ENCODE measurements around the gene PAM.
"Not testable (repeated sequence)": the region's sequence is repeated elsewhere in the genome, so short reads cannot be mapped to it uniquely, and the experiment has no call there.

The PAM gene

GRCh38 chr5:102991802-102992201 is 236.7 kb downstream of the PAM start:
- no peak overlapping the region for H3K9ac ChIP-seq (ENCODE audit: low read length)
- no peaks in the 10 kb centered on the region for H3K4me1 ChIP-seq (ENCODE audit: insufficient read depth, low read length)
- H3K27ac ChIP-seq (ENCODE audit: low read depth, low read length), result no peak overlapping the region
- no peaks in the 10 kb centered on the region for H3K36me3 ChIP-seq (ENCODE audit: insufficient read depth, low read length)
- no peak overlapping the region for H3K4me3 ChIP-seq (ENCODE audit: low read depth in 1 of 2, low read length in 2 of 2)
- no peaks in the 10 kb centered on the region for H3K9me3 ChIP-seq (ENCODE audit: low read length)
- H3K27me3 ChIP-seq (ENCODE audit: control insufficient read depth in 1 of 2, insufficient read depth in 2 of 2, low read length in 2 of 2), result no peaks in the 10 kb centered on the region

GRCh38 chr5:102996011-102996575 is 241.0 kb downstream of the PAM start:
- Histone ChIP-seq H3K27me3 (ENCODE audit: control insufficient read depth in 1 of 2, insufficient read depth in 2 of 2, low read length in 2 of 2) (no peaks in the 10 kb centered on the region), H3K9ac (ENCODE audit: low read length) (no peak overlapping the region), H3K36me3 (ENCODE audit: insufficient read depth, low read length) (no peaks in the 10 kb centered on the region), H3K4me1 (ENCODE audit: insufficient read depth, low read length) (no peaks in the 10 kb centered on the region), H3K9me3 (ENCODE audit: low read length) (no peaks in the 10 kb centered on the region), H3K27ac (ENCODE audit: low read depth, low read length) (no peak overlapping the region), H3K4me3 (ENCODE audit: low read depth in 1 of 2, low read length in 2 of 2) (no peak overlapping the region)

GRCh38 chr5:102998224-102998623 is 243.1 kb downstream of the PAM start:
- Histone ChIP-seq H3K4me1 (ENCODE audit: insufficient read depth, low read length) (no peaks in the 10 kb centered on the region), H3K36me3 (ENCODE audit: insufficient read depth, low read length) (no peaks in the 10 kb centered on the region), H3K27ac (ENCODE audit: low read depth, low read length) (no peak overlapping the region), H3K9me3 (ENCODE audit: low read length) (no peaks in the 10 kb centered on the region), H3K27me3 (ENCODE audit: control insufficient read depth in 1 of 2, insufficient read depth in 2 of 2, low read length in 2 of 2) (no peaks in the 10 kb centered on the region), H3K4me3 (ENCODE audit: low read depth in 1 of 2, low read length in 2 of 2) (no peak overlapping the region), H3K9ac (ENCODE audit: low read length) (no peak overlapping the region)

- Histone ChIP-seq H3K9ac (ENCODE audit: low read length) (no peak overlapping the region), H3K4me1 (ENCODE audit: insufficient read depth, low read length) (no peaks in the 10 kb centered on the region), H3K36me3 (ENCODE audit: insufficient read depth, low read length) (no peaks in the 10 kb centered on the region), H3K9me3 (ENCODE audit: low read length) (no peaks in the 10 kb centered on the region), H3K4me3 (ENCODE audit: low read depth in 1 of 2, low read length in 2 of 2) (no peak overlapping the region), H3K27me3 (ENCODE audit: control insufficient read depth in 1 of 2, insufficient read depth in 2 of 2, low read length in 2 of 2) (no peaks in the 10 kb centered on the region), H3K27ac (ENCODE audit: low read depth, low read length) (no peak overlapping the region)
Observed at GRCh38 chr5:102999191-102999590, 244.1 kb downstream of the PAM start.

DNA sequence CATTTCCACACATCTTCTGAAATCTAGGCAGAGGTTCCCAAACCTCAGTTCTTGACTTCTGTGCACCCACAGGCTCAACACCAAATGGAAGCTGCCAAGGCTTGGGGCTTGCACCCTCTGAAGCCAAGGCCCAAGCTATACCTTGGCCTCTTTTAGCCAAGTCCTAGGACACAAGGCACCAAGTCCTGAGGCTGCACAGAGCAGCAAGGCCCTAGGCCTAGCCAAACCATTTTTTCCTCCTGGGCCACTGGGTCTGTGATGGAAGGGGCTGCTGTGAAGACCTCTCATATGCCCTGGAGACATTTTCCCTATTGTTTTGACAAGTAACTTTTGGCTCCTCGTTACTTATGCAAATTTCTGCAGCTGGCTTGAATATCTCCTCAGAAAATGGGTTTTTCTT is 244.5 kb downstream of the PAM start:
- H3K4me1 ChIP-seq (ENCODE audit: insufficient read depth, low read length); H3K4me3 ChIP-seq (ENCODE audit: low read depth in 1 of 2, low read length in 2 of 2); H3K27ac ChIP-seq (ENCODE audit: low read depth, low read length); H3K27me3 ChIP-seq (ENCODE audit: control insufficient read depth in 1 of 2, insufficient read depth in 2 of 2, low read length in 2 of 2); H3K9me3 ChIP-seq (ENCODE audit: low read length); H3K36me3 ChIP-seq (ENCODE audit: insufficient read depth, low read length); H3K9ac ChIP-seq (ENCODE audit: low read length): not testable (repeated sequence)

DNA sequence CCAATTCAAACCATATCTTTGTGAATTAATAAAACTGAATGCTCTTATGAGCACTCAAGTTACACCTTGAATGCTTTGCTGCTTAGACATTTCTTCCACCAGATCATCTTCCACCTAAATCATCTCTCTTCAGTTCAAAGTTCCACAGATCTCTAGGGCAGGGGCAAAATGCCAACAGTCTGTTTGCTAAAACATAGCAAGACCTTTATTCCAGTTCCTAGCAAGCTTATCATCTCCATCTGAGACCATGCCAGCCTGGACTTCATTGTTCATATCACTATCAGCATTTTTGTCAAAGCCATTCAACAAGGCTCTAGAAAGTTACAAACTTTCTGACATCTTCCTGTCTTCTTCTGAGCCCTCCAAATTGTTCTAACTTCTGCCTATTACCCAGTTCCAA is 245.0 kb downstream of the PAM start:
- H3K27ac ChIP-seq (ENCODE audit: low read depth, low read length), result no peak overlapping the region
- no peaks in the 10 kb centered on the region for H3K9me3 ChIP-seq (ENCODE audit: low read length)
- no peaks in the 10 kb centered on the region for H3K36me3 ChIP-seq (ENCODE audit: insufficient read depth, low read length)
- H3K27me3 ChIP-seq (ENCODE audit: control insufficient read depth in 1 of 2, insufficient read depth in 2 of 2, low read length in 2 of 2), result no peaks in the 10 kb centered on the region
- no peak overlapping the region for H3K4me3 ChIP-seq (ENCODE audit: low read depth in 1 of 2, low read length in 2 of 2)
- no peaks in the 10 kb centered on the region for H3K4me1 ChIP-seq (ENCODE audit: insufficient read depth, low read length)
- no peak overlapping the region for H3K9ac ChIP-seq (ENCODE audit: low read length)

DNA sequence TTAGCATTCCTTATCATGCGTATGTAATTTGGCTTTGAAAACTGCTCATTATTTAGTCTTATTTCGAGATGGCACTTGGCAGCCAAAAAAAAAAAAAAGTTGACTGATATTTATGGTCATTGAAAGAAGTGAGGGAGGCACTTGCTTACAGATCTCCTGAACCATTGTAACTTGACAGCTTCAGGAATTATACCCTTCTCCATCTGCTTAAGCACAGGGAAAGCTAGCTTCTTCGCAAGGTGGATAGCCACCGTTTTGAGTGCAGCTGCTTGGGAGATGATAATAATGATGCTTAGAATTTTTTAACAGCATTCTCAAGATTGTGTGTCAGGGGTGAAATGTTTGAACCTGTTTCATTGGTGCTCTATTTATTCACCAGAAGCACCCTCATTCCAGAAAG is 248.8 kb downstream of the PAM start:
- Histone ChIP-seq H3K27me3 (ENCODE audit: control insufficient read depth in 1 of 2, insufficient read depth in 2 of 2, low read length in 2 of 2) (no peaks in the 10 kb centered on the region), H3K9me3 (ENCODE audit: low read length) (no peaks in the 10 kb centered on the region), H3K36me3 (ENCODE audit: insufficient read depth, low read length) (peaks cover 7% of the 10 kb centered on the region), H3K9ac (ENCODE audit: low read length) (no peak overlapping the region), H3K4me1 (ENCODE audit: insufficient read depth, low read length) (no peaks in the 10 kb centered on the region), H3K27ac (ENCODE audit: low read depth, low read length) (no peak overlapping the region), H3K4me3 (ENCODE audit: low read depth in 1 of 2, low read length in 2 of 2) (no peak overlapping the region)

DNA sequence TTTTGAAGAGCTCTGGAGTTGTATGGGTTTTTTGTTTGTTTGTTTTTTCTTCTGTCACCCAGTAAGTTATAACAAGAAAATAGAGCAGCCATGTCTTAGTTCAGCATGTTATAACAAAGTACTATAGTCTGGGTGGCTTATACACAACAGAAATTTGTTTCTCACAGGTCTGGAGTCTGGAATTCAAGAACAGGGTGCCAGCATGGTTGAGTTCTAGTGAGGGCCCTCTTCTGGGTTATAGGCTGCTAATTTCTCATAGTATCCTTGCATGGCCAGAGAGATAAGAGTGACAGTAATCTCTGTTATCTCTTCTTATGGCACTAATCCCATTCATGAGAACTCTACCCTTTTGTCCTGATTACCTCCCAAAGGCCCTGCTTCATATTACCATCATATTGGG is 250.2 kb downstream of the PAM start:
- no peak overlapping the region for H3K4me3 ChIP-seq (ENCODE audit: low read depth in 1 of 2, low read length in 2 of 2)
- no peak overlapping the region for H3K9ac ChIP-seq (ENCODE audit: low read length)
- H3K27ac ChIP-seq (ENCODE audit: low read depth, low read length), result no peak overlapping the region
- peaks cover 7% of the 10 kb centered on the region for H3K36me3 ChIP-seq (ENCODE audit: insufficient read depth, low read length)
- no peaks in the 10 kb centered on the region for H3K27me3 ChIP-seq (ENCODE audit: control insufficient read depth in 1 of 2, insufficient read depth in 2 of 2, low read length in 2 of 2)
- H3K9me3 ChIP-seq (ENCODE audit: low read length), result no peaks in the 10 kb centered on the region
- H3K4me1 ChIP-seq (ENCODE audit: insufficient read depth, low read length), result no peaks in the 10 kb centered on the region

GRCh38 chr5:103006921-103007320 is 251.8 kb downstream of the PAM start:
- Histone ChIP-seq H3K9ac (ENCODE audit: low read length) (no peak overlapping the region), H3K27ac (ENCODE audit: low read depth, low read length) (no peak overlapping the region), H3K27me3 (ENCODE audit: control insufficient read depth in 1 of 2, insufficient read depth in 2 of 2, low read length in 2 of 2) (no peaks in the 10 kb centered on the region), H3K36me3 (ENCODE audit: insufficient read depth, low read length) (peaks cover 7% of the 10 kb centered on the region), H3K9me3 (ENCODE audit: low read length) (no peaks in the 10 kb centered on the region), H3K4me1 (ENCODE audit: insufficient read depth, low read length) (no peaks in the 10 kb centered on the region), H3K4me3 (ENCODE audit: low read depth in 1 of 2, low read length in 2 of 2) (no peak overlapping the region)

- Histone ChIP-seq H3K36me3 (ENCODE audit: insufficient read depth, low read length) (peaks cover 7% of the 10 kb centered on the region), H3K27ac (ENCODE audit: low read depth, low read length) (no peak overlapping the region), H3K27me3 (ENCODE audit: control insufficient read depth in 1 of 2, insufficient read depth in 2 of 2, low read length in 2 of 2) (no peaks in the 10 kb centered on the region), H3K4me1 (ENCODE audit: insufficient read depth, low read length) (no peaks in the 10 kb centered on the region), H3K9me3 (ENCODE audit: low read length) (no peaks in the 10 kb centered on the region), H3K9ac (ENCODE audit: low read length) (no peak overlapping the region), H3K4me3 (ENCODE audit: low read depth in 1 of 2, low read length in 2 of 2) (no peak overlapping the region)
Observed at GRCh38 chr5:103010168-103010567, 255.1 kb downstream of the PAM start.

- H3K27ac ChIP-seq (ENCODE audit: low read depth, low read length), result no peak overlapping the region
- H3K4me1 ChIP-seq (ENCODE audit: insufficient read depth, low read length), result no peaks in the 10 kb centered on the region
- H3K9me3 ChIP-seq (ENCODE audit: low read length), result no peaks in the 10 kb centered on the region
- H3K36me3 ChIP-seq (ENCODE audit: insufficient read depth, low read length), result peaks cover 10% of the 10 kb centered on the region
- no peak overlapping the region for H3K4me3 ChIP-seq (ENCODE audit: low read depth in 1 of 2, low read length in 2 of 2)
- no peak overlapping the region for H3K9ac ChIP-seq (ENCODE audit: low read length)
- no peaks in the 10 kb centered on the region for H3K27me3 ChIP-seq (ENCODE audit: control insufficient read depth in 1 of 2, insufficient read depth in 2 of 2, low read length in 2 of 2)
Observed at GRCh38 chr5:103013933-103014552, 258.9 kb downstream of the PAM start.

DNA sequence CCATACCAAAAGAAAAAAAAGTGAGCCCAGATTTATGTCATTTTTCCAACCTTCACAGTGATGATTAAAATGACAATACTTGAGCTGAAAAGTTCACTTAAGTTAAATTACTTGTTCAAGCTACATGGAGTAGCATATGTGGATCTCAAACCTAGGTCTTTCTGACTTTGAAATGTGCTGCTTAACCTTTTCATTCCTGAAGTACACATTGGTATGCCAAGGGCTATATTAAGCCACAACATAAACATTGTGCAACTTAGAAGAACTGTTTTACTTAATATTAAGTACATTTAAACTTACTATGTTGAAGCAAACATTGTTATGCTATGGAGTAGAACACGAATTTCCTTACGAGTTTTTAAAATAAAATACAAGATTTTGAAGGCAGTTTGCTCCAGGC is 259.9 kb downstream of the PAM start:
- H3K27me3 ChIP-seq (ENCODE audit: control insufficient read depth in 1 of 2, insufficient read depth in 2 of 2, low read length in 2 of 2), result no peaks in the 10 kb centered on the region
- H3K4me3 ChIP-seq (ENCODE audit: low read depth in 1 of 2, low read length in 2 of 2), result no peak overlapping the region
- no peak overlapping the region for H3K9ac ChIP-seq (ENCODE audit: low read length)
- H3K27ac ChIP-seq (ENCODE audit: low read depth, low read length), result no peak overlapping the region
- no peaks in the 10 kb centered on the region for H3K4me1 ChIP-seq (ENCODE audit: insufficient read depth, low read length)
- H3K36me3 ChIP-seq (ENCODE audit: insufficient read depth, low read length), result peaks cover 15% of the 10 kb centered on the region
- H3K9me3 ChIP-seq (ENCODE audit: low read length), result no peaks in the 10 kb centered on the region
